Colonic mucosa (tissue), 4 donors: ENCODE measurements around the gene DGLUCY. TPM values are rescaled to one million over a fixed set of nuclear protein-coding genes. Genes with fewer than 3 reads are reported as not detected.
"Not testable (repeated sequence)": the region's sequence is repeated elsewhere in the genome, so short reads cannot be mapped to it uniquely, and the experiment has no call there.

Experiments used
- DNase-seq: peaks from one replicate; pipeline ENCODE4 v3.0.0-alpha.2; 2020
- H3K27ac ChIP-seq: fragments of 200-600 bp; one replicate; pipeline ENCODE4 v1.8.0; 2021
- H3K27me3 ChIP-seq: fragments of 200-600 bp; one replicate; pipeline ENCODE4 v1.8.0; 2021
- H3K36me3 ChIP-seq: fragments of 200-600 bp; one replicate; pipeline ENCODE4 v1.8.0; 2021
- H3K4me1 ChIP-seq: fragments of 200-600 bp; one replicate; pipeline ENCODE4 v1.8.0; 2021; ENCODE audit warnings: mild to moderate bottlenecking
- H3K4me3 ChIP-seq: fragments of 200-600 bp; one replicate; pipeline ENCODE4 v1.8.0; 2021
- H3K9ac ChIP-seq, 2 donors: one replicate each; pipeline ENCODE4 v1.7.0; 2013; ENCODE audit warnings: control low read depth in 2 of 2, low read depth in 2 of 2, low read length in 2 of 2
- H3K9me3 ChIP-seq: fragments of 200-600 bp; one replicate; pipeline ENCODE4 v1.8.0; 2021
- intact Hi-C: fragments of 100-400 bp; cut with DNase I; formaldehyde crosslinking; loops from one replicate; pipeline ENCODE4 v1.14.1; 2022
- total RNA-seq, 2 donors: library from RNA; stranded (reverse); fragmentation: NEBNext Ultra II Directional in 1 of 2; extraction: Animal tissue kit (Norgen Biotek cat#: 25700) in 1 of 2; gene quantifications; one replicate each; pipeline ENCODE4 v1.2.1, GENCODE V29; 2021
- TF ChIP-seq, protein P1 (sequence below): fragments of 200-600 bp; IDR thresholded peaks from one replicate; pipeline ENCODE4 v1.8.0; 2022; ENCODE audit warnings: antibody characterized with exemption, mild to moderate bottlenecking
- donor health status: healthy.
- donor health status: DM: no; HTN: no; CAD: no.
- donor health status: DM: no; HTN: no; CAD: no.

The DGLUCY gene
- total RNA-seq, 2 donors from 2014 or later, result 67.3 to 105 TPM

DNA sequence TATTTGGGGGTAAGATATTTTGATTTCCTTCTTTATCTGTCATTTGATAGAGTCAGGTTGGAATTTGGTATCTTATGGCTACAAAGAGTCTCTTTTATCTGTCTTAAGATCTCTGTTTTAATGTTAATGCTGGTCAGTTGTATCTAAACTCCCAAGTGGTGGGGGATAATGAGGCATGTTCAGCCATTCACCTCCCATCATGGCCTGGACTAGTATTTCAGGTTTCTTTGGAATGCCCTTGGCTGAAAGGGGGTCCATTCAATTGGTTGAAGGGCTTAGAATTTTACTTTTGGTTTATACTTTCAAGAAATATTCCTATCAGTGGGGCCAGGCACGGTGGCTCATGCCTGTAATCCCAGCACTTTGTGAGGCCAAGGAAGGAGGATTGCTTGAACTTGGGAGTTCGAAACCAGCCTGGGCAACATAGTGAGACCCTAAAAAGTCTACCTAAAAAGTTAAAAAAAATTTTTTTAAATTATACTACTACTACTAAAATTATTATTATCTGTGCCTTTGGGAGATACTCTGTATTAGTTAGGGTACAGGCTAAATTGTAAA is 4.7 kb downstream of the DGLUCY start:
- Histone ChIP-seq H3K27me3 (no peaks in the 10 kb centered on the region), H3K27ac (peak overlapping the region; percentile 7), H3K4me1 (peaks cover 20% of the 10 kb centered on the region), H3K9ac (no peak overlapping the region), H3K4me3 (no peak overlapping the region), H3K36me3 (no peaks in the 10 kb centered on the region), H3K9me3 (no peaks in the 10 kb centered on the region)
- intact Hi-C loops, result no loop called here
- no peak for DNase-seq
- TF ChIP-seq, protein P1, sequence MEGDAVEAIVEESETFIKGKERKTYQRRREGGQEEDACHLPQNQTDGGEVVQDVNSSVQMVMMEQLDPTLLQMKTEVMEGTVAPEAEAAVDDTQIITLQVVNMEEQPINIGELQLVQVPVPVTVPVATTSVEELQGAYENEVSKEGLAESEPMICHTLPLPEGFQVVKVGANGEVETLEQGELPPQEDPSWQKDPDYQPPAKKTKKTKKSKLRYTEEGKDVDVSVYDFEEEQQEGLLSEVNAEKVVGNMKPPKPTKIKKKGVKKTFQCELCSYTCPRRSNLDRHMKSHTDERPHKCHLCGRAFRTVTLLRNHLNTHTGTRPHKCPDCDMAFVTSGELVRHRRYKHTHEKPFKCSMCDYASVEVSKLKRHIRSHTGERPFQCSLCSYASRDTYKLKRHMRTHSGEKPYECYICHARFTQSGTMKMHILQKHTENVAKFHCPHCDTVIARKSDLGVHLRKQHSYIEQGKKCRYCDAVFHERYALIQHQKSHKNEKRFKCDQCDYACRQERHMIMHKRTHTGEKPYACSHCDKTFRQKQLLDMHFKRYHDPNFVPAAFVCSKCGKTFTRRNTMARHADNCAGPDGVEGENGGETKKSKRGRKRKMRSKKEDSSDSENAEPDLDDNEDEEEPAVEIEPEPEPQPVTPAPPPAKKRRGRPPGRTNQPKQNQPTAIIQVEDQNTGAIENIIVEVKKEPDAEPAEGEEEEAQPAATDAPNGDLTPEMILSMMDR, result no peak

DNA sequence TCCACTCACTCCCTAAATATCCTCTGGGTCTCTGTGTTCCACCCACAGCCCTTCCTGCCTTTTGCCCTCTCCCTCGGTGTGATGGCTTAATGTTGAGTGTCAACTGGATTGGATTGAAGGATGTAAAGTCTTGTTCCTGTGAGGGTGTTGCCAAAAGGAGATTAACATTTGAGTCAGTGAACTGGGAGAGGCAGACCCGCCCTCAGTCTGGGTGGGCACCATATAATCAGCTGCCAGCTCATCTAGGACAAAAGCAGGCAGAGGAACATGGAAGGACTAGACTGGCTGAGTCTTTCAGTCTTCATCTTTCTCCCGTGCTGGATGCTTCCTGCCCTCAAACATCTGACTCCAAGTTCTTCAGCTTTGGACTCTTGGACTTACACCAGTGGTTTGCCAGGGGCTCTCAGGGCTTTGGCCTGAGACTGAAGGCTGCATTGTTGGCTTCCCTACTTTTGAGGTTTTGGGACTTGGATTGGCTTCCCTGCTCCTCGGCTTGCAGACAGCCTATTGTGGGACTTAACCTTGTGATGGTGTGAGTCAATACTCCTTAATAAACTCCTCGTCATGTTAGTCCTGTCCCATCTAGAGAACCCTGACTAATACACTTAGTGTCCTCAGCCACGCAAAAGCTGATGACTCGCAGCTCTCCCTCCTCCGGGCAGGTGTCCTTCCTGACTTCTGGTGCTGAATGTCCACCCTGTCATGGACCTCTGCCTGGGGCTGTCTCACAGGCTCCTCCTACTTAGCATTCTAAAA is 5.9 kb downstream of the DGLUCY start:
- no peaks in the 10 kb centered on the region for H3K27me3 ChIP-seq
- TF ChIP-seq, protein P1, result no peak
- no peak overlapping the region for H3K9ac ChIP-seq
- no peak overlapping the region for H3K4me3 ChIP-seq
- peak; percentile 37 for DNase-seq
- no peaks in the 10 kb centered on the region for H3K36me3 ChIP-seq
- H3K9me3 ChIP-seq, result no peaks in the 10 kb centered on the region
- H3K4me1 ChIP-seq, result peaks cover 18% of the 10 kb centered on the region
- H3K27ac ChIP-seq, result peak overlapping the region; percentile 7
- intact Hi-C loops, result no loop called here

DNA sequence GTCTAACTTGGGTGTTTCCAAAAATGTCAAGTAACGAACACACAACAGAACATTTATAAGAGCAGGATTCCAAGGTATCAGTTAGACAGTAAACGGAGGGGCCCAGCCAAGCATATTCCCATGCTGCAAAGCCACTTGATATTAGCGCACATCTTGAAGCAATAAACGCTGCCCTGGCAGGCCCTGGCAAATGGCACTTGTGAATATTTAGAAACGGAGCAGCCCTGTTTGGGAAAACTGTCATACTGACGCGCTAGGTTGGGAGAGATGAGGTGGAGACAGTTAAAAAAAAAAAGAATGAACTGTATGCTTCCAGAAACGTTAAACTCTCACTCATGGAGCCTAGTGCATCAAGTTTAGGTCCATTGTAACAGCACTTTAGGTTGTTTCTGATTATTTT is 9.3 kb downstream of the DGLUCY start:
- H3K27me3 ChIP-seq, result no peaks in the 10 kb centered on the region
- peaks cover 6% of the 10 kb centered on the region for H3K4me1 ChIP-seq
- intact Hi-C loops, result no loop called here
- no peaks in the 10 kb centered on the region for H3K36me3 ChIP-seq
- H3K9ac ChIP-seq, result no peak overlapping the region
- peak overlapping the region; percentile 7 for H3K27ac ChIP-seq
- H3K4me3 ChIP-seq, result no peak overlapping the region
- DNase-seq, result no peak
- TF ChIP-seq, protein P1, result no peak
- no peaks in the 10 kb centered on the region for H3K9me3 ChIP-seq

DNA sequence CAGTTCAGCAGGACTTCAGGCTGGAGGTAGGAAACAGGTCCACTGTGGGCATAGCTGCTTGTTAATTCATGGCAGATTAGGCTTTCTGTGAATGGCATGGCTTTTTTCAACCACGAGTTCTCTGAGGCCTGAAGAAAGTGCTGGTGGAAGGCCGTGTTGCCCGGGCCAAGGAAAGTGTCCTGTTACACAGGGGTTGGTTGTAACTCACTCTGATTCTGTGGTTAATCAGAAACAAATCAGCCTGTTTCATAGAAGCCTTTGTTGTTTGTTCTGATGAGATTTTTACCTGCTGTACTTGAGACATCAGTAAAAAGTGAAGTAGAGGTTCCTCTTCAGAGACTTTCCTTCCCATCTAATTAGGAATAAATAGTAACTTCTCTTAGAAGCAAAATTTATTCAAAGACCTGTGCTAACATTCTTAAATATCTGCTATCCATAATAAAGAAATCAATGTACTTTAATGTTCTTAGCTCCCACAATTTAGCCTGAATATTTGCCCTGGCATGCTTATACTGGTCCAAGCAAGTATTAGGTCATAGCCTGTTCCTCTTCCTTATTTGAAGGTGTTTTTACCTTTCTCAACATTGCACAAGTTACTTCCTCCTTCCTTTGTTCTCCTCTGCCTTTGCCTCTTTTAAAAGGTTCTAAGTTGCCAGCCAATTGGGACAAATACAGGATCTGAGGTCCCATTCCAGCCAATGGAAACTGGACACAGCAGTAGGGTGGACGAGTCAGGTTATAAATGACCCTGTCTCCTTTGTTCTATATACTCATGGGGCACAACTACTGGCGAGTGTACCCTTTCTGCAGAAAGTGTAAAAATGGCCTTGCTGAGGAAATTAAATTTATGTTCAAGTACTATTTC is 10.8 kb downstream of the DGLUCY start:
- intact Hi-C loops, H3K27me3 ChIP-seq, H3K4me3 ChIP-seq, H3K9me3 ChIP-seq, H3K4me1 ChIP-seq, DNase-seq, H3K36me3 ChIP-seq, H3K9ac ChIP-seq: not testable (repeated sequence)
- H3K27ac ChIP-seq, result peak overlapping the region; percentile 64

DNA sequence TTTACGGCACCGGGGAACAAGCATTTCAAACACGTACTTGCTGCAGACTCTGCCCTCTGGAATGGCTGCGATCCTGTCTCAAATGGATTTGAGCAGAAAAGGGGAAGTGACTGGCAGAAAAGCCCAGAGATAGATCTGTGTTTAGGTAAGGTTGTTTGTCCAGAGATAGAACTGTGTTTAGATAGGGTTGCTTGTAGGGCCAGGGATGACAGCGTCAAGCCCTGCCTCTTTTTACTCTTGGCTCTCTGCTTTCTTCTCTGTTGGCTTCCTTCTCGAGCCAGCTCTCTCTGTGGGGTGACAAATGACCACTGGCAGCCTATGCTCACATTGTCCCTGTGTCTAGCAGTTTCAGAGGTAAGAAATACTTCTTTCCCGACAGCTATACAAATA is 11.4 kb downstream of the DGLUCY start:
- Histone ChIP-seq H3K4me3 (no peak overlapping the region), H3K36me3 (no peaks in the 10 kb centered on the region), H3K9ac (no peak overlapping the region), H3K9me3 (no peaks in the 10 kb centered on the region), H3K27me3 (no peaks in the 10 kb centered on the region), H3K27ac (peak overlapping the region; percentile 64), H3K4me1 (no peaks in the 10 kb centered on the region)
- TF ChIP-seq, protein P1, result no peak
- intact Hi-C loops, result no loop called here
- DNase-seq, result no peak
